ENCODE data around the gene MMP2.

Gene MMP2

DNA sequence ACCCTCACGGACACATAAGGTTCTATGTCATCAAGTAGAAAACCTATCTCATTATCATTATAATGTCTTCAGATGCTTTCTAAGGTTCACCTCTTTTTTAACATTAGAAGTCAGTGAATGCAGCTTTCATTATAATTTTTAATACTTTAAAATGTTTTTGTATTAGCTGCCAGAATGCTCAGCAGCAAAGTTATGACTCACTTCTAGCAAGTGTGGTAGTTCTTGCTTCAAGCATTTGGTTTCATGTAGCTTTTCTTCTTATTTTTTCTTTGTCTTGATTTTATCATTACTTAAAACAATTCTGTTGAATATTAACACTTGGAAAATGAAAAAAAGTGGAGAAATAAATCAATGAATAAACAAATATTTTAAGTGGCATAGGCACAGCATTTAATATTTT is 53.2 kb downstream of the MMP2 start:
- TF ChIP-seq Cebpa-rat (IDR thresholded peaks at IDR 0.05): no peak
- Histone ChIP-seq H3K4me2 (peak overlapping the region in 1 of 11 experiments; percentile 43; a peak in 1 of 22 replicates), H3K27me3 (no peaks in the 10 kb centered on the region), H4K20me1 (no peaks in the 10 kb centered on the region), H3K27ac (no peak overlapping the region), H3K9ac (no peak overlapping the region), H3K4me3 (no peak overlapping the region), H3K36me3 (peaks cover 0 to 13% (median 0%) of the 10 kb centered on the region in 11 experiments; a peak in 2 of 22 replicates), H3K4me1 (peaks cover 6 to 51% (median 8%) of the 10 kb centered on the region in 10 experiments; a peak in 17 of 20 replicates), H3K9me3 (replicated peaks in 1 of 11) (no peaks in the 10 kb centered on the region)

DNA sequence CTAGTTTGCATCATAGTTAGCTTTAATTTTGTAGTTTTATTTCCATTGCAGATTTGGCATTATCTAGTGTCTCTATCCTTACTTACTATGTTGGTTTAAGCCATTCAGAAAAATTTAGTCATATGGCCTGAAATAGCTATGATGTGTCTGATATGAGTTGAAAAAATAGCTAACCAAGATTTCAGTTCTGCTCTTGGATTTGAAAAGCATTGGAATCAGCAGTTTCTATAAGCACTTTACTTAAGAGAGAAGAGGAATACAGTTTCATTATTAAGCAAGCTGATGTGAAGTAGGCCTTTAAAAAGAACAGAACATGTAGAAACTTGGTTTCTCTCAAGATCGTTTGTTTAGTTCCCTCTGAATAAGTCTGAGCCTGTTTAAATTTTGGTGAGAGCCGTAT is 55.8 kb downstream of the MMP2 start:
- H3K36me3 ChIP-seq: peaks cover 0 to 11% (median 0%) of the 10 kb centered on the region in 11 experiments; a peak in 2 of 22 replicates
- peak overlapping the region in 3 of 11 experiments; percentile 53 to 78 (median 61); a peak in 6 of 22 replicates for H3K4me2 ChIP-seq
- no peaks in the 10 kb centered on the region for H3K9me3 ChIP-seq (replicated peaks in 1 of 11)
- TF ChIP-seq Cebpa-rat (IDR thresholded peaks at IDR 0.05): no peak
- peak overlapping the region in 4 of 11 experiments; percentile 63 to 76 (median 69); a peak in 8 of 22 replicates for H3K9ac ChIP-seq
- no peak overlapping the region for H3K4me3 ChIP-seq
- H4K20me1 ChIP-seq: no peaks in the 10 kb centered on the region
- no peaks in the 10 kb centered on the region for H3K27me3 ChIP-seq
- H3K4me1 ChIP-seq: peaks cover 9 to 77% (median 25%) of the 10 kb centered on the region in 10 experiments; a peak in 19 of 20 replicates
- H3K27ac ChIP-seq: peak overlapping the region in 5 of 11 experiments; percentile 15 to 89 (median 79); a peak in 10 of 22 replicates

DNA sequence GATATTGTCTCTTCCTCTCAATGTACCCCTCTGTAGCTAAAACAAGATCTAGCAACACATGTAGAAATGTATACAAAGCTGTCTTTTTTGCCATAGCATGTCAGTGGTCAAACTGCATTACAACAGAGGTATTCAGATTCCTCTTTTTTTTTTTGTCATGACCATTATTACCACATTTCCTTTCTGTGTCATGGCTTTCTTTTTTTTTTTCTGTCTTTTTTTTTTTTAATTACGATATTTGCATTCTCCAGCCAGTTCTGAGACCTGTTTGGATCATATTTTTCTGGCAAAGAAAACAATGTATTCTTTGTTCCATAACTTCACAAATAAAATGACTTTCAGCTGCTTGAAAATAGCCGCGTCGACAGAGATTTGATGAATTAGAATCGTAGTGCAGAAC is 60.1 kb downstream of the MMP2 start:
- Histone ChIP-seq H3K9ac (peak overlapping the region in 4 of 11 experiments; percentile 47 to 61 (median 53); a peak in 7 of 22 replicates), H3K36me3 (no peaks in the 10 kb centered on the region), H3K4me2 (peak overlapping the region in 7 of 11 experiments; percentile 25 to 64 (median 60); a peak in 12 of 22 replicates), H3K9me3 (replicated peaks in 1 of 11) (no peaks in the 10 kb centered on the region), H3K27ac (peak overlapping the region in 7 of 11 experiments; percentile 15 to 89 (median 66); a peak in 11 of 22 replicates), H3K4me1 (peaks cover 9 to 88% (median 25%) of the 10 kb centered on the region in 10 experiments; a peak in 19 of 20 replicates), H3K4me3 (no peak overlapping the region), H3K27me3 (no peaks in the 10 kb centered on the region), H4K20me1 (no peaks in the 10 kb centered on the region)
- TF ChIP-seq Cebpa-rat (IDR thresholded peaks at IDR 0.05): no peak

DNA sequence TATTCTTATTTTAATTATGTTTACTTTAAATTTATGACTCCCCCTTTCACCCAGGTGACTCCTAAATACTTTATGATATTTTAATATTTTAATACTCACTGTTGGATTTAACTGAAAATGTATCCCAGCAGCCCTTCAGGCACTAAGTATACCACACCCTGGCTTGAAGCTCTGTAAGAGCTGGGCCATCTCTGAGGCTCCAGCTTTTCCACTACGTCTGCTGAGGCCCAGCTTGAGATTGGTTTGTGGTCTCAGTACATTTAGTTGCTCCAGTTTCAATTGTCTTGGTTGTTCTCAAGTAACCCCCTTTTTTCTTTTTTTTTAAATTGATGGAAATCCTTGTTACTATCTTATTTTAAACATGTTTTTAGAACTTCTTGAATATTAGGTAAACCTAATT is 60.5 kb downstream of the MMP2 start:
- Histone ChIP-seq H3K27me3 (no peaks in the 10 kb centered on the region), H3K4me1 (peaks cover 9 to 85% (median 25%) of the 10 kb centered on the region in 10 experiments; a peak in 19 of 20 replicates), H3K36me3 (no peaks in the 10 kb centered on the region), H4K20me1 (no peaks in the 10 kb centered on the region), H3K9me3 (replicated peaks in 1 of 11) (no peaks in the 10 kb centered on the region), H3K4me3 (no peak overlapping the region), H3K9ac (peak overlapping the region in 4 of 11 experiments; percentile 35 to 54 (median 50); a peak in 5 of 22 replicates), H3K4me2 (peak overlapping the region in 6 of 11 experiments; percentile 49 to 64 (median 60); a peak in 12 of 22 replicates), H3K27ac (peak overlapping the region in 6 of 11 experiments; percentile 13 to 89 (median 69); a peak in 11 of 22 replicates)
- TF ChIP-seq Cebpa-rat (IDR thresholded peaks at IDR 0.05): no peak

DNA sequence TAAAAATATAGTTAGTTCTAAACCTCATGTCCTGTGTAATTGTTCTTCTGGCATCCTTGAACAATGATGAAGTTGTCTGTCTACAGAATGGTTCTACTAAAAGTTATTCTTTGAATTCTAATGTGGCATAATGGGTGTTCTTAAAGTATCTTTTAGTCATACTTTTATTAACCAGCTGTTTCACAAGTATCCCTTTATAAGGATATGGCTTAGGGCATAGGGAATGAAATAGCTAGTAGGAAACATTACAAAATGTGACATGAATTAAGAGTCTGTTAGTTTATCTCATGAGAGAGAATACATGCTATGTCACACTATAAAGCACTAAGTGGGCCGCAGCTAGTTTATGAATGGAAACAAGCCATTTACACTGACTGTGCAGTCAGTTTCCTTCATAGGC is 61.2 kb downstream of the MMP2 start:
- H3K4me1 ChIP-seq: peaks cover 9 to 80% (median 25%) of the 10 kb centered on the region in 10 experiments; a peak in 19 of 20 replicates
- H3K4me3 ChIP-seq: no peak overlapping the region
- H3K36me3 ChIP-seq: no peaks in the 10 kb centered on the region
- H3K27me3 ChIP-seq: no peaks in the 10 kb centered on the region
- no peak for TF ChIP-seq Cebpa-rat (IDR thresholded peaks at IDR 0.05)
- no peak overlapping the region for H3K9ac ChIP-seq
- peak overlapping the region in 4 of 11 experiments; percentile 60 to 64 (median 62); a peak in 4 of 22 replicates for H3K4me2 ChIP-seq
- H4K20me1 ChIP-seq: no peaks in the 10 kb centered on the region
- H3K9me3 ChIP-seq (replicated peaks in 1 of 11): no peaks in the 10 kb centered on the region
- H3K27ac ChIP-seq: peak overlapping the region in 3 of 11 experiments; percentile 76 to 89 (median 85); a peak in 7 of 22 replicates

DNA sequence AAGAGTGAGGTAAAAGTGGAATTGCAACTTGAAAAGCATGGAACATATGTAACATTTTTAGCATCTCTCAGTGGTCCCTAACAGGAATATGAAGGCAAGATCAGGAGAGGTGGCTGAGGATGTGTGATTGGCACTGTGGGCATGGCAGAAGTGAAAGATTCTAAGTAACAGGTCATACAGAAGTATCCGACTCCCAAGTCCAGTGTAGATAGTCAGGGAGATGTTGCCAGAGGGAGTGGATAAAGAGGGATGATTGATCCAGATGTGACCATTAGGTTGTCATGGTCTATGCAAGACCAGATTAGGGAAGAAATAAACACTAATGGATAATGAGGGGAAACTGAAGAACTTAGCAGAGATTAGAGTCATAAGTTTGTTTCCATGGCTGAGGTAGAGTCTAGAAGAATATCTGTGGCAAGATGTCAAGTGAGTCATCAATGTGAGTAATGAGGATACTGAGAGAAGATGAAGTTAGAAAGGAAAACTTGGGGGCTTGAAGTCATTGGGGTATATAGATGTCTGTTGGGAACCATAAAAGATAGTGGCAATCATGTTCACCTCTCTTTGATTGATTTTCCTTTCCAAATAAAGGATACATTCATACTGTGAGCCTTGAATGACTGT is 63.6 kb downstream of the MMP2 start:
- Histone ChIP-seq H3K9ac (no peak overlapping the region), H3K27ac (peak overlapping the region in 3 of 11 experiments; percentile 7 to 36 (median 21); a peak in 4 of 22 replicates), H3K4me2 (peak overlapping the region in 4 of 11 experiments; percentile 1 to 61 (median 44); a peak in 6 of 22 replicates), H3K4me1 (peaks cover 0 to 56% (median 16%) of the 10 kb centered on the region in 10 experiments; a peak in 12 of 20 replicates), H3K9me3 (replicated peaks in 1 of 11) (no peaks in the 10 kb centered on the region), H3K4me3 (no peak overlapping the region), H3K36me3 (peaks cover 0 to 8% (median 0%) of the 10 kb centered on the region in 11 experiments; a peak in 1 of 22 replicates), H4K20me1 (no peaks in the 10 kb centered on the region), H3K27me3 (no peaks in the 10 kb centered on the region)
- TF ChIP-seq Cebpa-rat (IDR thresholded peaks at IDR 0.05): no peak

DNA sequence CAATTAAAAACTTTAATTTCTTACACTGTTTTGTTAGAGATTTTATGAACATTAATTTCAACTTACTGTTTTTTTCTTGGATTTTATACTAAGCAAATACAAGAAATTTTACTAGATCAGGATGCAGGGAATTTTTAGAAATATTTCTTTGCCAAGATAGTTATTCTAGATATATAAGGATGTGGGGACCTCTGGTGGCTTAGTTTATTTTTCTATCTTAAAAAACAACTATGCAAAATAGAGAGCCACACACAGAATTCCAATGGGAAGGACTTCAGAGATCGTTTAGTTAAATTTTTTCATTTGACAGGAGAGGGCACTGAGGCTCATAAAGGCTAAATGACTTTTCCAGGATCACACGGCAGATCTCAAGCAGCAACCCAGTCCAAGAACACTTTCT is 64.5 kb downstream of the MMP2 start:
- no peak for TF ChIP-seq Cebpa-rat (IDR thresholded peaks at IDR 0.05)
- Histone ChIP-seq H3K27me3 (peaks cover 0 to 2% (median 0%) of the 10 kb centered on the region in 11 experiments; a peak in 2 of 22 replicates), H3K4me2 (no peak overlapping the region), H3K4me1 (peaks cover 0 to 47% (median 12%) of the 10 kb centered on the region in 10 experiments; a peak in 11 of 20 replicates), H3K4me3 (no peak overlapping the region), H3K9me3 (replicated peaks in 1 of 11) (no peaks in the 10 kb centered on the region), H3K9ac (no peak overlapping the region), H4K20me1 (no peaks in the 10 kb centered on the region), H3K27ac (no peak overlapping the region), H3K36me3 (peaks cover 0 to 8% (median 0%) of the 10 kb centered on the region in 11 experiments; a peak in 1 of 22 replicates)

DNA sequence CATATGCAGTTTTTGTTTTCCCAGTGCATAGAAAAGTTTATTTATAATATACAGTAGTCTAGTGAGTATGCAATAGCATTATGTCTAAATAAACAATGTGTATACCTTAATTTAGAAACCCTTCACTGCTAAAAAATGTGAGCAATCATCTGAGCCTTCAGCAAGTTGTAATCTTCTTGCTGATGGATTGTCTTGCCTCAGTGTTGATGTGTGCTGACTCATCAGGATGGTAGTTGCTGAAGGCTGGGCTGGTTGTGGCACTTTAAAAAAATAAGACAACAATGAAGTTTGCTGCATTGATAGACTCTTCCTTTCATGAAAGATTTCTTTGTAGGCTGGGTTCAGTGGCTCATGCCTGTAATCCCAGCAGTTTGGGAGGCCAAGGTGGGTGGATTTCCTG is 73.6 kb downstream of the MMP2 start:
- TF ChIP-seq Cebpa-rat (IDR thresholded peaks at IDR 0.05): no peak
- no peaks in the 10 kb centered on the region for H3K4me1 ChIP-seq
- H3K9ac ChIP-seq: no peak overlapping the region
- peaks cover 0 to 14% (median 10%) of the 10 kb centered on the region in 11 experiments; a peak in 15 of 22 replicates for H3K9me3 ChIP-seq (replicated peaks in 1 of 11)
- no peak overlapping the region for H3K4me3 ChIP-seq
- H3K27me3 ChIP-seq: peaks cover 0 to 15% (median 0%) of the 10 kb centered on the region in 11 experiments; a peak in 5 of 22 replicates
- H3K4me2 ChIP-seq: no peak overlapping the region
- H3K27ac ChIP-seq: no peak overlapping the region
- H4K20me1 ChIP-seq: no peaks in the 10 kb centered on the region
- peaks cover 0 to 43% (median 0%) of the 10 kb centered on the region in 11 experiments; a peak in 3 of 22 replicates for H3K36me3 ChIP-seq

DNA sequence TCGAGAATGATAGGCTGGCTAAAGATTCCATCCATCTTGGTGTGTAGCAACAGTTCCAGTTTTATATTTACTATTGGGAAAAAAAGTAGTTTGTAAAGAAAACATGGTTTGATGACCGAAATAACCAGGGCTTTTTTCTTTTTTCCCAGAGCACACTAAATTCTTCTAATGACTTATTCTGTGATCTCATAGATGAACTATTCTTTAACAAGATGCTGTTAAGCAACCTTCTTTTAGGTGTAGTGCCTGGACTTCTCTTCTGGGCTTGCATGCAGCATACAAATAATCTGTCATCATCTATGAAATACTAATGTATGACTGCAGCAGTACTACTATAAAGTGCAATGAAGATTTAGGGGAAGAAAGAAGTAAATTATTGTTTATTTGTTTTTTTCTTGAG is 76.4 kb downstream of the MMP2 start:
- H3K9me3 ChIP-seq (replicated peaks in 1 of 11): peaks cover 0 to 14% (median 10%) of the 10 kb centered on the region in 11 experiments; a peak in 15 of 22 replicates
- H3K9ac ChIP-seq: no peak overlapping the region
- peaks cover 0 to 43% (median 0%) of the 10 kb centered on the region in 11 experiments; a peak in 3 of 22 replicates for H3K36me3 ChIP-seq
- H3K4me1 ChIP-seq: no peaks in the 10 kb centered on the region
- H3K27ac ChIP-seq: no peak overlapping the region
- H4K20me1 ChIP-seq: no peaks in the 10 kb centered on the region
- no peak overlapping the region for H3K4me2 ChIP-seq
- H3K4me3 ChIP-seq: no peak overlapping the region
- no peak for TF ChIP-seq Cebpa-rat (IDR thresholded peaks at IDR 0.05)
- H3K27me3 ChIP-seq: no peaks in the 10 kb centered on the region
